ENCODE results near the gene OXSR1. TPM values are rescaled to one million over a fixed set of nuclear protein-coding genes. Genes with fewer than 3 reads are reported as not detected.
A peak's percentile ranks its signal among the peaks of the same experiment; 100 is the strongest.

Gene OXSR1
- total and polyA plus RNA-seq, 2 experiments from 2014 or later, result 16.0 to 41.1 TPM

DNA sequence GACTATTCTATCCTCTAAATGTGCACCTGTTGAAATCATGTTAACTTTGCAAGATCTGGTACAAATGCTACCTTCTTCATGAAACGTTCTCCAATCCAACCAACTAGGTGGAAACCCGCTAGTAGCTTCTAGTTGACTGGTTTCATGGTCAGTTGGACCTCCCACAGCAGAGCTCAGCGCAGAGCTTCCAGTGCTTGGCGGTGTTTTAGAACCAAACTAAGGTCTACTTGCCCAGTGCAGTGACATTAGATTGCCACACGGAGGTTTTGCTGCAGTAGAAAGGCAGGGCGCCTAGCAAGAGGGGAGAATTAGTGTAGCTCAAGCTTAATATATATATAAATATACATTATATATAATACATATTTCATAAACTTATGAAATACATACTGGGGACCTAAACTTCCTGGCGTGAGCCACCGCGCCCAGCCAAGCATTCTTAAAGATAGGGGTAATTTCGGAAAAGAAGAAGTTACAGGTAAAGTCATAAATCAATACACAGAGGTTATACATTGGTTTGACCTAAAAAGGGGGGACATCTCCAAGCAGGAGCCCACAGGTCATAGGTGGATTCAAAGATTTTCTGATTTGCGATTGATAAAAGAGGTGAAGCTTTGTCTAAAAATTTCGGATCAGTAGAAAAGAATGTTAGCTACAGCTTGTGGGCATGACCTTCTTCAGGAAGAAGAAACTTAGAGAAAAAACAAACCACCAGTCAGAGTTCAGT lies 2.1 kb upstream of the OXSR1 start (continued):
- TF ChIP-seq, protein P1, sequence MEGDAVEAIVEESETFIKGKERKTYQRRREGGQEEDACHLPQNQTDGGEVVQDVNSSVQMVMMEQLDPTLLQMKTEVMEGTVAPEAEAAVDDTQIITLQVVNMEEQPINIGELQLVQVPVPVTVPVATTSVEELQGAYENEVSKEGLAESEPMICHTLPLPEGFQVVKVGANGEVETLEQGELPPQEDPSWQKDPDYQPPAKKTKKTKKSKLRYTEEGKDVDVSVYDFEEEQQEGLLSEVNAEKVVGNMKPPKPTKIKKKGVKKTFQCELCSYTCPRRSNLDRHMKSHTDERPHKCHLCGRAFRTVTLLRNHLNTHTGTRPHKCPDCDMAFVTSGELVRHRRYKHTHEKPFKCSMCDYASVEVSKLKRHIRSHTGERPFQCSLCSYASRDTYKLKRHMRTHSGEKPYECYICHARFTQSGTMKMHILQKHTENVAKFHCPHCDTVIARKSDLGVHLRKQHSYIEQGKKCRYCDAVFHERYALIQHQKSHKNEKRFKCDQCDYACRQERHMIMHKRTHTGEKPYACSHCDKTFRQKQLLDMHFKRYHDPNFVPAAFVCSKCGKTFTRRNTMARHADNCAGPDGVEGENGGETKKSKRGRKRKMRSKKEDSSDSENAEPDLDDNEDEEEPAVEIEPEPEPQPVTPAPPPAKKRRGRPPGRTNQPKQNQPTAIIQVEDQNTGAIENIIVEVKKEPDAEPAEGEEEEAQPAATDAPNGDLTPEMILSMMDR (conservative IDR thresholded peaks at IDR 0.05; ENCODE audit: low read depth in 2 of 2), result no peak
- TF ChIP-seq NANOG (IDR thresholded peaks at IDR 0.05; ENCODE audit: borderline replicate concordance), result no peak
- no peak for TF ChIP-seq EZH2phosphoT487 (IDR thresholded peaks at IDR 0.05; ENCODE audit: unreplicated experiment)
- TF ChIP-seq, protein P2, sequence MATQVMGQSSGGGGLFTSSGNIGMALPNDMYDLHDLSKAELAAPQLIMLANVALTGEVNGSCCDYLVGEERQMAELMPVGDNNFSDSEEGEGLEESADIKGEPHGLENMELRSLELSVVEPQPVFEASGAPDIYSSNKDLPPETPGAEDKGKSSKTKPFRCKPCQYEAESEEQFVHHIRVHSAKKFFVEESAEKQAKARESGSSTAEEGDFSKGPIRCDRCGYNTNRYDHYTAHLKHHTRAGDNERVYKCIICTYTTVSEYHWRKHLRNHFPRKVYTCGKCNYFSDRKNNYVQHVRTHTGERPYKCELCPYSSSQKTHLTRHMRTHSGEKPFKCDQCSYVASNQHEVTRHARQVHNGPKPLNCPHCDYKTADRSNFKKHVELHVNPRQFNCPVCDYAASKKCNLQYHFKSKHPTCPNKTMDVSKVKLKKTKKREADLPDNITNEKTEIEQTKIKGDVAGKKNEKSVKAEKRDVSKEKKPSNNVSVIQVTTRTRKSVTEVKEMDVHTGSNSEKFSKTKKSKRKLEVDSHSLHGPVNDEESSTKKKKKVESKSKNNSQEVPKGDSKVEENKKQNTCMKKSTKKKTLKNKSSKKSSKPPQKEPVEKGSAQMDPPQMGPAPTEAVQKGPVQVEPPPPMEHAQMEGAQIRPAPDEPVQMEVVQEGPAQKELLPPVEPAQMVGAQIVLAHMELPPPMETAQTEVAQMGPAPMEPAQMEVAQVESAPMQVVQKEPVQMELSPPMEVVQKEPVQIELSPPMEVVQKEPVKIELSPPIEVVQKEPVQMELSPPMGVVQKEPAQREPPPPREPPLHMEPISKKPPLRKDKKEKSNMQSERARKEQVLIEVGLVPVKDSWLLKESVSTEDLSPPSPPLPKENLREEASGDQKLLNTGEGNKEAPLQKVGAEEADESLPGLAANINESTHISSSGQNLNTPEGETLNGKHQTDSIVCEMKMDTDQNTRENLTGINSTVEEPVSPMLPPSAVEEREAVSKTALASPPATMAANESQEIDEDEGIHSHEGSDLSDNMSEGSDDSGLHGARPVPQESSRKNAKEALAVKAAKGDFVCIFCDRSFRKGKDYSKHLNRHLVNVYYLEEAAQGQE (IDR thresholded peaks at IDR 0.05; ENCODE audit: unreplicated experiment), result no peak
- no peak for TF ChIP-seq EZH2 (IDR thresholded peaks at IDR 0.05; ENCODE audit: low read depth, unreplicated experiment)

DNA sequence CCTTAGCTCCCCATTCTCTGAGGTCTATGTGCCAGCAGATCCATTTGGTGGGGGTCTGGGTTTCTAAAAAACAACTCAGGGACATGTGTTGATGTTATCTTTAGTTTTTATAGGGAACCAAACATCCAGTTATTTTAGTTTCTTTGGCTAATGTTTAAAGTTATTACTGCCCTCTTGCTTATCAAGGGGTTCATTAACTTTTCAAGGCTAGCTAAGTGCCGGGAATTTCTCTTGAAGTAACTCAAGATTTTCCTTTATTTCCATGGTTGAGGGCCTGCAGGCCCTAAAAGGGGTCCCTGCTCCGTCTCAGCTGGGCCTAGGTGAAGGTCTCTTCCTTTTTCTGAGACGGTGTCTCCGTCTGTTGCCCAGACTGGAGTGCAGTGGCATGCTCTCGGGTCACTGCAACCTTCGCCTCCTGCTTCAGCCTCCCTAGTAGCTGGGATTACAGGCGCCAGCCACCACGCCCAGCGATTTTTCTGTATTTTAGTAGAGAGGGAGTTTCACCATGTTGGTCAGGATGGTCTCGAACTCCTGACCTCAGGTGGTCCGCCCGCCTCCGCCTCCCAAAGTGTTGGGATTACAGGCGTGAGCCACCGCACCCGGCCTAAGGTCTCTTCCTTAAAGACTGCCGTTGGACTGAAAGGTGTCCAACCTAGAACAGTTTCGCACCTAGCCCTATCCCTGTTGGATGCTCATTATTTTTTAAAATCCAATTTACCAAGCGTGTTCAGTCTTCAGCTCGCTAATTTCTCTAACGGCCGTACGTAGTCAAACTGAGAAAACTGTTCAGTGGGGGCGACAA lies 1.3 kb upstream of the OXSR1 start:
- peaks cover 25% of the 10 kb centered on the region for H4K20me1 ChIP-seq (replicated peaks; ENCODE audit: insufficient read depth)
- H3F3A ChIP-seq (replicated peaks; ENCODE audit: low read depth), result peaks cover 6% of the 10 kb centered on the region
- no peaks in the 10 kb centered on the region for H3K27me3 ChIP-seq (ENCODE audit: insufficient read depth)
- 0 out of 3 replicates have a peak, but pooled peaks cover 2% of the 10 kb centered on the region for H3K9me3 Mint-ChIP-seq
- H3K27ac Mint-ChIP-seq, result peak overlapping the region; percentile 100
- TF ChIP-seq, protein P2 (IDR thresholded peaks at IDR 0.05; ENCODE audit: unreplicated experiment), result no peak
- no peak for TF ChIP-seq EZH2phosphoT487 (IDR thresholded peaks at IDR 0.05; ENCODE audit: unreplicated experiment)
- peak overlapping the region; percentile 81 for H3K4me2 ChIP-seq
- H3K79me2 ChIP-seq (replicated peaks; ENCODE audit: insufficient read depth), result peaks cover 35% of the 10 kb centered on the region
- H3K4me1 Mint-ChIP-seq, result peaks cover 18% of the 10 kb centered on the region
- H3K27me3 Mint-ChIP-seq (ENCODE audit: insufficient read depth, low read depth, poor library complexity), result peaks cover 14% of the 10 kb centered on the region
- peak overlapping the region; percentile 54 for H3K4me3 ChIP-seq
- H3K36me3 Mint-ChIP-seq (ENCODE audit: low read depth), result 0 out of 3 replicates have a peak, but pooled peaks cover 4% of the 10 kb centered on the region
- peaks cover 11% of the 10 kb centered on the region for H3K4me1 ChIP-seq (ENCODE audit: insufficient read depth)
- H3K9me2 ChIP-seq (ENCODE audit: insufficient read depth), result no peaks in the 10 kb centered on the region
- no peak overlapping the region for H3K27ac ChIP-seq (ENCODE audit: low read depth)
- no peak overlapping the region for H2AFZ ChIP-seq
- peak overlapping the region; percentile 96 for H3K4me3 Mint-ChIP-seq
- H3K36me3 ChIP-seq (ENCODE audit: insufficient read depth), result no peaks in the 10 kb centered on the region
- ATAC-seq (no peak), DNase-seq (ENCODE audit: low spot score) (no peak)
